ENCODE measurements around the gene MPG.

Gene MPG

DNA sequence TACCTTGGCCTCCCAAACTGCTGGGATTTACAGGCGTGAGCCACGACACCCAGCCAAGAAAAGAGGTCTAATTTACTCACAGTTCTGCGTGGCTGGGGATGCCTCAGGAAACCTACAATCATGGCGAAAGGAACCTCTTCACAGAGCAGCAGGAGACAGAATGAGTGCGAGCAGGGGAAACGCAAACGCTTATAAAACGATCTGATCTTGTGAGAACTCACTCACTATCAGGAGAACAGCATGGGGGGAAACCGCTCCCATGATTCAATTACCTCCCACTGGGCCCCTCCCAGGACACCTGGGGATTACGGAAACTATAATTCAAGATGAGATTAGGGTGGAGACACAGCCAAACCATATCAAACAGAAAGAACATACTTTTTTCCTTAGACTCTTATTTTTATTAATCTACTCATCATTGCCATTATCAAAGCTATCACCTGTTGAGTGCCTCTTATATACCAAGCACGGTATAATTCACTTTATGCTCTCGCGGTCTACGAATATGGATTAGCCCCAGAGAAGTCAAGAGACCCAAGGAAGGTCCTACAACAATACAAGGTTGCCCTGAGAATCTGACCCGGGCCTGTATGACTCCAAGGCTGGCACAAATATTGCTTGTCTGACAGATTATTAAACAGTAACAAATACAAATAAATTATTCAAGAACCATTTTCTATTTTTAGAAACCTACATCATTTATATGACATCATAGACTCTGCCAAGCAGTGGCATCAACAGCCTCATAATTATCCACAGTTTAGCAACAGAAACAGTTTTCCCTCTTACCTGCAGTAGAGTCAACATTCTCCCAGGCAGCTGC, 27.0 kb upstream of the MPG start:
- no peak for DNase-seq

DNA sequence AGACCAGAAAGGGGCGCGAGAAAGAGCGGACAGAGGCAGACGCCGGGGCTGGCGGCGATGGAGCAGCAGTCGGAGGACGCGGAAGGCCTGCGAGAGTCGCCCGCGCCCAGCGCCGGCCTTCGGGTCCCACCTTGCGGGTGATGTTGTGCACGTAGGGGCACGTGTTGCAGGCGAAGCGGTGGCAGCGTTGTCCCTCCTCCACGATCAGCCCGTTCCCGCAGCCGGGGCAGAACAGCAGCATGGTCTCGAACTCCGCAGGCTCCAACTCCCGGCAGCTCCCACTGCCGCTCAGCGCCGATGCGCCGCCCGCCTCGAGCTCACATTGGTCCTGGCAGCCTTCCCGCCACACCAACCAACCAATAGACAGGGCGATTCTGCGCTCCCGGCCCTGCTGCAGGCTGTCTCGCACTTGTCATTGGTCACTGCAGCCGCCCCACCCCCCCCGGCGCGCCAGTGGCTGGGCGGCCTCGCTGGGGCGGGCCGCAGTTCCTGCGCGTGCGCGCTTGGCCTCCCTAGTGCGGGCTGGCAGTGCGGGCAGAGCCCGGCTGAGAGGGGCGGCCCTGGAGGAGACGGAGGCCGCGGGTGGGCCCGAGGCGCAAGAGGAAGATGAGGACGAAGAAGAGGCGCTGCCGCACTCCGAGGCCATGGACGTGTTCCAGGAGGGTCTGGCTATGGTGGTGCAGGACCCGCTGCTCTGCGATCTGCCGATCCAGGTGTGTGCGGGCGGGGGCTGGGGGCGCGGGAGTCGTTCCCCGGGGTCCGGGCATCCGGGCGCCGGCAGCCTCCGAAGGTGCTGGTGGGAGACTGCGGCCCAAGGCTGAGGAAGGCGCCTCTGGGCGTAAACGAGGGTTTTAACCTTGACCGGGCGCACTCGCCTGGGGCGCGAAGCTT, 24.4 kb upstream of the MPG start, which contains the start of the genes POLR3K and SNRNP25:
POLR3K (minus strand) TSS at position 263 of the 891 bp plus-strand sequence; CDS start at position 241, 22 bp downstream.
SNRNP25 (plus strand) TSS at position 483 of the 891 bp plus-strand sequence; CDS start at position 672, 189 bp downstream.
- DNase-seq = peak; percentile 98

DNA sequence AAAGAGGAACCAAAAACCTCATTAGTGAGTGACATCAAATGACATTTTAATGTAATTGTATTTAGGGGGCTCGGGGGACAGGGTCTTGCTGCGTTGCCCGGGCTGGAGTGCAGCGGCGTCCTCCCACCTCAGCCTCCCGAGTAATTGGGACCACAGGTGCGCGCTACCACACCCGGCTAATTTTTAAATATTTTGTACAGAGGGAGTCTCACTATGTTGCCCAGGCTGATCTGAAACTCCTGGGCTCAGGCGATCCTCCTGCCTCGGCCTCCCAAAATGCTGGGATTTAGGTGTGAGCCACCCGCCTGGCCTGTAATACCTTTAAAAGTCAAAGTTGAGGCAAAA, 23.8 kb upstream of the MPG start:
- DNase-seq = no peak

DNA sequence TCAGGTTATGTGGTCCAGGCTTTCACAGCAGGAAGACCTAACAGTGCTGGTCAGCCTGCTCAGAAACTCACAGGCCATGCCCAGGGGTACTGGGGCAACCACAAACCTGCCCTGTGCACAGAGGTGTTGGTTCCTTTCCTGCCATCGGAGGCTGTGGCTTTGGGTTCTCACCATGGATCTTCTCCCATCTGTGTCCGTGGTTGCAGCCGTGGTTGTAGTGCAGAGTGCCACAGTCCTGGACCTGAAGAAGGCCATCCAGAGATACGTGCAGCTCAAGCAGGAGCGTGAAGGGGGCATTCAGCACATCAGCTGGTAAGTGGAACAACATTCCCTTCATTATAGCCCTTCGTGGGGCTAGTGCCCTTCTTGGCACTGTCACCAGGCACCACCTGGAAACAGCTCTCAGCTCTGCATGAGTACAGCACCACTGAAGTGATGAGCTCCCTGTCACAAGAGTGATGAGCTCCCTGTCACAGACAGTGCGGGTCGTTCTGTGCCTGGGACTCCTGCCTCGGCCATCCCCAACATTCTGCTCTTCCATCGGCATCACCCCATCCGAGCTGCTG, 22.4 kb upstream of the MPG start:
- DNase-seq = no peak

DNA sequence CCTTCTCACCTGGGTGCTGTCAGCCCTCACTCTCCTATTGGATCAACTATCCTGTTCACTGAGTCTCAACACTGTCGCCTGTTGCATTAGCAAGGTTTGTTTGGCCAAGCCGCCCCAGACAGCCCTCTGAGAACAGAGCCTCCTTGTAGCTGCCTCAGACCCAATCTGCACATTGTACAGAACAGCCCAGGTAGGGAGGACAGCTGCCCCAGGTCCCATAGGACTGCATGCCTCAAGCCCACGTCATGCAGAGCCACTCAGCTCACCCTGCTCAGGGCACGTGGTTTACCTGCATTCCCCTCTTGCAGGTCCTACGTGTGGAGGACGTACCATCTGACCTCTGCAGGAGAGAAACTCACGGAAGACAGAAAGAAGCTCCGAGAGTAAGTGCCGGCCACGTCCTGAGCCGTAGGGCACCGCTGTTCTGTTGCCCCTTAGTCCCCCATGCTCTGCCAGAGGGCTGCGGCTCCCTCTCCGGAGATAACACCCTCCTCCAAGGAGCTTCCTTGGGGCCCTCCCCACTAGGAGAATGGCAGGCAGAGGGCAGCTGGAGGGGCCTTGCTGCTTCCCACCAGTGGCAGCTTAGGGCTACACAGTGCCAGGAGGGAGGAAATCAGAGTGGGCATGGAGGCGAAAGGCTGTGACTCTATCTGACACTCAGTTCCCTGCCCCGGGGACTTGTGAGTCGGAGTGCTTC, 21.6 kb upstream of the MPG start:
- DNase-seq = no peak

DNA sequence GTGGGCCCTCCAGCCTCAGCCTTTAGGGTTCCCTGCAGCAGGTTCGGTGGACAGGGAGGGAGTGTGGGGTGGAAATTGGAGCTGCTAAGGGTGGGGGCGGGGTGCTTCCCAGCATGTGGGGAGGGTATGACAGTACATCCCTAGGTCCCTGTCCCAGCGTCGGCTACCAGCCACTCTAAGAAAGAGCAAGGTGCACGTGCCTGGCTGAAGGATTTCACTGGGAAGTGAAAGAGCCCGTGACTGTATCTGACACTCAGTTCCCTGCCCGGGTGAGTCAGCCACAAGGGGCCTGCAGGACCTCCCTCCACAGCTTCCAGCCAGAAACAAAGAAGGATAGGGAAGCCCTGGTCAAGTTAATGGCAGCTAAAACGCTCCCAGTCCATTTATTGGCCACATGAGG, 20.3 kb upstream of the MPG start:
- no peak for DNase-seq

DNA sequence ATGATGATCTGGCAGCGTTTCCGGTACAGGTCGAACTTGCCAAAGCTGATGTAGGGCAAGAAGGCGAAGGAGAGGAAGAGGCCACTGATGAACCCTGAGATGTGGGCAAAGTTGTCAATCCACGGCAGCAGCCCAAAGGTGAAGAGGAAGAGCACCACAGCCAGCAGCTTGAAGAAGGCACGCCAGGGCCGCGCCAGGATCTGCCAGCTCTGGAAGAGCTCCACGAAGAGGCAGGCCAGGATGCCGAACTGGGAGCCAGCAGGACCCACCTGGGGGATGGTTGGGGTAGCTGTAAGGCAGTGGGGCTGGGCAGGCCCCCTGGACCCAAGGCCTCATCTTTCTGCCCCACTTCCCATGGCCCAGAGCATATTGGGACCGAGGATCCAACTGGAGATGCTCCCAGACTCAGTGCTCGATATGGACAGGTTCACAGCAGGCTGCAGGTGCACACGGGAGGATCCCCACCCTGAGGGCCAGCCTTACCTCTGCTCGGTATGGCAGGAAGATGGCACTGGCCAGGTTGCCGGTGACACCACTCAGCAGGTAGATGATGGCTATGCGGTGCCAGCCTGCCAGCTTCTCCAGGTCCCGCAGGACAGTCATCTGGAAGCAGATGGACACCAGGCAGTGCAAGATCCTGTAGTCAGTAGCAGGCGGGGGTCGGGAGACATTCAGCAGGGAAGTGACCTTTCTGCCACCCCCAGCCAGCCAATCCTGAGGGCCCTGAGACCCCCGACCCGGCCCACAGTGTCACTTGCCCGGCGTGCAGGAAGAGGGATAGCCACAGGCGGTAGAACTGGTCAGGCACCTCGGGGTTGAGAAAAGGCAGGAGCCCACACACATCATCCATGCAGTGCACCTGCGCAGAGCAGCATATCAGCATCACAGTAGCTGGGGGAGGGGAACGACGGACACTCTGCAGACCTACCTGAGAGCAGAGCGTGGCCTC, 19.3 kb upstream of the MPG start:
- DNase-seq = no peak

DNA sequence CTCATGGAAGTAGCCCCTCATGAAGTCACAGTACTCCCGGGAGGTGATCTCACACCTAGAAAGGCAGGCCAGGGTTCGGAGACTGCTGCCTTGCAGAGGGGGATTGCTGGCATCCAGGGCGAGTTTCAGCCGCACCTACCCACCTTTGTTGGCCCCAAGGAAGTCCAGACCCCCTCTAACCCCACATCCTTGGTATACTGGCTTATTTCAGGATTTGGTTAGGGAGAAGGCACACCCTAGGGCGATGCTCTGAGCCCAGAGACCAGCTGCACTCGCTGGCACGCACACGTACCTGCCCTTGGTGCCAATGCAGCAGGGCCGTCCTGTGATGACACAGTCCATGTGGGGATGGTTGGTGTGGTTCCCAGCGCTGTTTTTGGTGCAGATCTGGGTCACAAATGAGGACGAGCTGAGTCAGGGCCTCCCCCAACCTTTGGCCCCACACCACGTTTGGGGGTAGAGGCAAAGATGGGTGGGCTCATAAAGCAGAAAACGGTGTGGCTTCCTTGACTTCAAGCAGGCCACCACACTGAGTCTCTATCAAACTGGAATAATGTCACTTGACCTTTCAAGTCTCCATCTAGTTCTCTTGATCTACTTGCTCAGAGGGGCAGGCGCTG, 18.5 kb upstream of the MPG start:
- DNase-seq = no peak

DNA sequence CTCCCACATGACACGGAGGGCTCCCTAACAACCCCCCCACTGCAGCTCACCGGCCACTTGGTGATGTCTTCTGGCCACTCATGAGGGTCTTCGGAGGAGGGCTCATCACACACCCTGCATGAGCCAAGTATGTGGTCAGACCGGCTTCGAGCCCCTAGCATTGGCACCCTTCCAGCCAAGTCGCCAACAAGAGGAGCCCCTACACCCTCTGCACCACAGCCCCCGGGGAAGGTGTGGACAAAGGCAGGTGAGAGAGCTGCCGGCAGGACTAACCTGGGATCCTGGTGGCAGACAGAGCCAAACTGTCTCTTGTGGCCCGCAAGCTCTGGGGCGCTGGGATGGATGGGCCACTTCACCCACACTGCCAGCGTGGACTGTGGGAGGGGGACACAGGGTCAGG, 17.9 kb upstream of the MPG start:
- no peak for DNase-seq

DNA sequence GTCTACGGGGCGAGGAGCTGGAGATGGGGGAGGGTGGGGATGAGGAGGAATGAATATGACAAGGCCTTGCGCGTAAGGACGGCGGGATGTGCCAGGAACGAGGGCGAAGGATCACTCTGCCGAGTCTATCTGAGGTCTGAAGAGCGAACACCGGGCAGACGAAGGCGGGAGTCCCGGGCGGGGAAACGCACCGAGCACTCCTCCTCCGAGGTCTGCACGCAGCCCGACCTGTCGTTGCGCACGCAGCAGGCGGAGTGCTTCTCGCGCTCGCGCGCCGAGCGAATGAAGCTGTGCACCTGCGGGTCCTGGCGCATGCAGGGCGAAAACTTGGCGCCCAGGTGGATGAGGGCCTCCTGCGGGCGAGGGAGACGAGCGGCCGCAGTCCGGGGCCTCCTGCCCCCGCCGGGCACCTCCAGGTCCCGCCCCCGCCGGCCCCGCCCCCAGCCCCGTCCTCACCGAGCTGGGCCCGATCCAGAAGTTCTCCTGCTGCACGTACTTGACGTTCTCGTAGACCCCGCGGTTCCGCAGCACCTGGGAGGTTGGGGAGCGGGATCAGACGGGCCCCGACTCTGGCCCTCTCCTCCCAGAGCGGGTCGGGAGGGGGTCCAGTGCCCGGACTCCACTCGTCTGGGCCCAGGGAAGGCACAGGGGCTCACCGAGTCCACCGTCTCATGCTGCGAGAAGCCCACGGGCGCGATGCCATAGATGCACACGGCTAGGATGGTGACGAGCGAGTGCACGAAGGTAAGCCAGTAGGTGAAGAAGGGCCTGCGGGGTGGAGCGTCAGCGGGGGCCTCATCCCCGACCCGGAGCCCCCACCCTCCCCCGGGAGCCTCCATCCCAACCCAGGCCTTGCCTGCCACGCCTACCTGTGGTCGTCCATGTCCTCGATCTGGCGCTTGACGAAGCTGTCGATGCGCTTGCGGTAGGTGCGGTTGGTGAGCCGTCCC, 16.8 kb upstream of the MPG start:
- DNase-seq = no peak

DNA sequence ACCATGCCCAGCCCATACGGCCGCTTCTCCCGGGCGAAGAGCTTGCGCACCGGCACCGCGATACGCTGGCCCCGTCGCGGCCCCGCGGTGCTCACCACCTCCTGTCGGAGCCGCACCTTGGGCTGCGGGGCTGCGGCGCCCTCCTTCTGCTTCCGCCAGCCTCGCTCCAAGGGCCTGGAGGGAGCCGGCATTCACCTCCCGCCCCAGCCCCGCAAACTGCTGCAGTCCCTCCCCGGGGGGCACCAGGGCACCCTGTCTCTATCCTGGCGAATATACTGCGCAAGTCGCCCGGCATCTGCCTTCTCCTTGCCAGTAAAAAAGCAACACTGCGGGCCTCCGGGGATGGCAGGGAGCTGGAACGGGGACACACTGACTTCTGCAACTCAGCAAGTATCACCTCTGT, 16.1 kb upstream of the MPG start:
- DNase-seq = no peak

DNA sequence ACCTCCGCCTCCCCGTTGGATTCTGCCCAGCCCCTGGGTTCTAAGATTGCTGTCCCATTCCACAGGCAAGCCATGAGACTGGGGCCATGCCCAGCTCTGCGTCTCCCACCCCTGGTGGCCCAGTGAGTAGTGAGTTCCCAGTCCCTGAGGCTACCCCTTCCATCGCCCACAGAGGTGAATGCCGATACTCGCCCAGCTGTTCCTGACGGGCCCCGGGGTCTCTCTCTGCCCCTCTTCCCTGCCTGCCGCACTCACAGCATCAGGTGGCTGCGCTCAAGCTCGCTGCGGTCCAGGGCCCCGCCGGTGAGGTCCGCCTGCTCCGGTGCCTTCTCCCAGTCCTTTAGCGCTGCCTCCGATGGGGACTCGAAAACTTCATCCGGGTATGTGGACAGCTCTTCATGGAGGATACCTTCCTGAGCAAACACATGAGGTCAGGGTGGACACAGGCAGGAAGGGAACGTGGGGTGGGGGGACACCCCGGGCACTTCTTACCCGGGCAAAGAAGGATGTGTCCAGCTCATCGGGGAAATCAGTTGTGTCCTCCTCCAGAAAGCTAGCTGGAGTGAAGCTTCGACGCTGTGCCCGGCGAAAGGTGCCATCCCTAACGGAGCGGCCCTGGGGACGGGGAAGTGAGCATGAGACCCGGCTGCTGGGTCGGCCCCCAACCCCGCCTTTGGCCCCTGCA, 15.6 kb upstream of the MPG start:
- no peak for DNase-seq

DNA sequence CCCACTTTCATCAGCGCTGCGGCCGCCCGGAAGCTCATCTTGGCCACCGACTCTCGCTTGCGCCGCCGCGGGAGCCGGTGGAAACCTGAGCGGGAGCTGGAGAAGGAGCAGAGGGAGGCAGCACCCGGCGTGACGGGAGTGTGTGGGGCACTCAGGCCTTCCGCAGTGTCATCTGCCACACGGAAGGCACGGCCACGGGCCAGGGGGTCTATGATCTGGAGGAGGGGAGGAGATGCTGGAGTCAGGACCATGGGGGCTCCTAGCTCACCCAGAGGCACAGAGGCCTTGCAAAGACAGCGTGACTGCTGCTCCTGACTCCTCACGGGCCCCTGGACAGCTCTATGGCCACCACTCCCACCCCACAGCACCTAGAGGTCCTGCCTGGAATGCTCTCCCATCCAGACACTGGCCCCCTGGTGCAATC, 15.0 kb upstream of the MPG start:
- DNase-seq = no peak

DNA sequence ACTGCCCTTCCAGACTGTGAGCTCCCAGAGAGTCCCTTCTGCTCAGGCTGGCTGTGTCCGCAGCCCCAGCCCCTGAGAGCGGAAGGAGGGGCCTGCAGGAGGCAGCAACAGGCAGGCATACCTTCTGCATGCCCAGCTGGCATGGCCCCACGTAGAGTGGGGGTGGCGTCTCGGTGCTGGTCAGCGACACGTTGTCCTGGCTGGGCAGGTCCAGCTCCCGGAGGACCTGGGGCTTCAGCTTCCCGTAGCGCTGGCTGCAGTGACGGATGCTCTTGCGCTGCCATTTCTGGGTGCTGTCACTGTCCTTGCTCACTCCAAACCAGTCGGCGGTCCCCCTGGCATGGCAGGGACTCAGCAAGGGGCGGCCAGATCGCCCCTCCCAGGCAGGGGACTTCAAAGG, 14.6 kb upstream of the MPG start:
- DNase-seq = no peak

DNA sequence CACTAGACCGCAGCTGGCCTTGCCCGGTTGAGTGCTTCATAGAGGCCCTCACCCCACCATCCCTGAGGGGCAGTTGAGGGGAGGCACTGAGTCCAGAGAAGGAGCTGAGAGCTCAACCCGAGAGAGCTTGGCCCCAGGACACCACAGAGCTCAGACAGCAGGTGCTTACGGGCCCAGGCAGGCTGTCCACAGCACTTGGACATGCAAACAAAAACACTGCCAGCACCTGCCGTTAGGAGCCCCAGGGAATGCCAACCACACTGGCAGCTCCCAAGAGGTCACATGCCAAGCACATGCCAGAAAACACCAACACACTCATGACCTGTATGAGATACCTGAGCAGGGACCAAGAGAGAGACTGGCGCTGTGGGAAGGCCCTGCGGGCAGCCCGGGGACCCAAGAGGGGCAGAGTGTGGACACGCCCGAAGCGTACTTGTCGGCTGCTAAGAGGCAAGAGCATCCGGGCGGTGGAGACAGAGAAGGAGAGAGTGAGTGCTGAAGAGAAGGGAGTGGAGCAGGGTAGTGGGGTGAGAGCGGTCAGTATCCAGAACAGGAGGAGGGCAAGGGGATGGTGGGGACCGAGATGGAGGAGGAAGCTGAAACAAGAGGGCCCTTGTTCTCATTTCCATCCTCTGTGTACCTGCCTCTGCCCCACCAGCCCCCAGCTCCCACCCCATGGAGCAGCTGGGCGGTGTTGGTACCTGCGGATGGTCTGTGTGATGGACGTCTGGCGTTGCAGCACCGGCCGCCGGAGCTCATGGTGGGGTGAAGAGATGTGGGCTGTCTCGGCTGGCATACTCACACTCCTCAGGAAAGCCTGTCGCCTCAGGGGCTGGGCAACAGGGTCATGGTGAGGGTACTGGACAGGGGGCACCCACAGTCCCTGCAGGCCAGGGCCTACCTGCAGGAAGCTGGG, 13.8 kb upstream of the MPG start:
- DNase-seq = no peak

DNA sequence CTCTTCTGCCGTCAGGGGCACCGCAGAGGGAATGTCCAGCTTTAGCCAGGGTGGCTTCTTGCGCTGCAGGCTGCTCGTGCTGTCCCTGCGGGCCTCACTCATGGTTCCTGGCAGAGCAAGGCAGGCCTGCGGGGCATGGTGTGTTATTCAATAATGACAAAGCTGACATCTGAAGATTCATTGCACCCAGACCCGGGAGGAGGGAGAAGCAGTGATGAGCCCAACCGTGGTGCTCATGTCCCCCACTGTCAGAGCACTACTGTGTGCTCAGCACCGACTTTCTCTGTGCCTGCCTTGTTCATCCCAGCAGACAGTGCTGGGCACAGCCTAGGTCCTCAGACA, 13.1 kb upstream of the MPG start:
- DNase-seq = no peak

DNA sequence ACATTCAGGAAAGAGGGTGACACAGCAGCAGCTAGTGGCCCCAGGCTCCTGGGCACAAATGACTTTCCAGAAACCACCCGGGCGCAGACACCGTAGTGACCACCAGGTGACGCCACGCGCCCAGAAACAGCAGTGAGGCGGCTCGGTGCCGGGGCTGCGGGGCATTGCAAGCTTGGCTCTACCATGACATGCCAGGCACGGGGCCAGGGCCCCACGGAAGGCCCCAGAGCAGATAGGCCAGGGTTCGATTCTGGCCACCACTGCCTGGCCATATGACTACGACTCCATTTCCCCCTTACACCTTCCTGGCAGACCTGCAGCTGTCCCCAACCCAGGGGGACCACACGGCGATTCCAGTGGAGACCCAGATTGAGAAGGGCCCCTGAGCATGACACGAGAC, 12.3 kb upstream of the MPG start:
- peak; percentile 95 for DNase-seq

All from activated CD8-positive, alpha-beta memory T cell treated with anti-CD3 and anti-CD28 coated beads, Interleukin-2, amount 50 U/mL, for 48 hours (primary cell).